GM12878 (cell line): ENCODE results near the gene RPL36. TPM values are rescaled to one million over a fixed set of nuclear protein-coding genes. Genes with fewer than 3 reads are reported as not detected.

Experiments used
- ATAC-seq: fragments of 200-7000 bp; cut with Tn5 transposase; 3 replicates; pipeline ENCODE4 v1.9.1; 2020; ENCODE audit warnings: mild to moderate bottlenecking, moderate library complexity
- BruUV-seq: library from RNA; stranded (reverse); fragments of 400-500 nt; replicated peaks from 2 replicates; lab custom pipeline; 2021; lab: Mats Ljungman, UMichigan
- CTCF ChIA-PET: fragments of 300-600 bp; sonication (Branson Sonifier 250); formaldehyde crosslinking; extraction: SDS; loops from one replicate; lab custom pipeline; 2021; ENCODE audit warnings: inconsistent platforms; lab: Yijun Ruan, JAX
- POLR2A ChIA-PET: fragments of 350-600 bp; formaldehyde crosslinking; extraction: SDS; loops from one replicate; lab custom pipeline; 2021; ENCODE audit warnings: inconsistent platforms; lab: Charles Lee
- RAD21 ChIA-PET: fragments of 300-600 bp; sonication (Branson Sonifier 250); formaldehyde crosslinking; loops from one replicate; lab custom pipeline; 2023; ENCODE audit warnings: antibody characterized with exemption; ENCODE audit not compliant: unreplicated experiment; lab: Charles Lee
- SMC1A ChIA-PET: fragments of 300-600 bp; sonication (Branson Sonifier 250); formaldehyde crosslinking; loops from one replicate; lab custom pipeline; 2023; ENCODE audit not compliant: unreplicated experiment, uncharacterized antibody; lab: Charles Lee
- DNase-seq: peaks from one replicate; pipeline ENCODE4 v3.0.0-alpha.2; 2011; ENCODE audit warnings: low read depth, low spot score
- FAIRE-seq: peaks from 3 replicates; lab custom pipeline; 2011; peaks lifted over from hg19 to GRCh38; lab: Jason Lieb, UNC
- H2AFZ ChIP-seq: 2 replicates; pipeline ENCODE4 v1.6.0; 2011; ENCODE audit warnings: low read depth, low read length, control low read depth; ENCODE audit not compliant: control insufficient read depth
- H3K27ac ChIP-seq: 2 replicates; pipeline ENCODE4 v1.5.1; 2011; ENCODE audit warnings: control low read depth; ENCODE audit not compliant: control insufficient read depth, insufficient read depth
- H3K27me3 ChIP-seq, 2 experiments: replicated peaks in 1 of 2; 2 replicates each; pipeline versions ENCODE4 v1.6.0 to v1.6.1; 2011; ENCODE audit warnings: low read length in 1 of 2; ENCODE audit not compliant: control insufficient read depth in 2 of 2, insufficient read depth in 2 of 2
- H3K36me3 ChIP-seq, 2 experiments: 2 replicates each; pipeline ENCODE4 v1.5.1; 2011; ENCODE audit warnings: low read length in 1 of 2; ENCODE audit not compliant: control insufficient read depth in 2 of 2, insufficient read depth in 2 of 2
- H3K4me1 ChIP-seq: 2 replicates; pipeline ENCODE4 v1.6.1; 2011; ENCODE audit warnings: mild to moderate bottlenecking, low read length, moderate library complexity, mixed read lengths; ENCODE audit not compliant: control insufficient read depth, insufficient read depth
- H3K4me2 ChIP-seq: 2 replicates; pipeline ENCODE4 v1.6.0; 2011; ENCODE audit warnings: control low read depth; ENCODE audit not compliant: control insufficient read depth, insufficient read depth
- H3K4me3 ChIP-seq: fragments of 200-600 bp; sonication (generic); 2 replicates; pipeline ENCODE4 v1.5.1; 2016
- H3K79me2 ChIP-seq: 2 replicates; pipeline ENCODE4 v1.6.0; 2011; ENCODE audit warnings: low read length; ENCODE audit not compliant: control insufficient read depth, insufficient read depth
- H3K9ac ChIP-seq: 2 replicates; pipeline ENCODE4 v1.8.0; 2011; ENCODE audit warnings: low read length, control low read depth, mixed read lengths; ENCODE audit not compliant: control insufficient read depth, insufficient read depth
- H3K9me3 ChIP-seq: replicated peaks from 3 replicates; pipeline ENCODE4 v1.5.1; 2011; ENCODE audit warnings: mild to moderate bottlenecking, low read length; ENCODE audit not compliant: control insufficient read depth, insufficient read depth
- H4K20me1 ChIP-seq: 2 replicates; pipeline ENCODE4 v1.6.0; 2011; ENCODE audit not compliant: control insufficient read depth, insufficient read depth
- ATF7 ChIP-seq: fragments of 450-650 bp; IDR thresholded peaks from 2 replicates; pipeline ENCODE4 v1.6.1; 2016; ENCODE audit warnings: low read depth, mild to moderate bottlenecking
- CREB1 ChIP-seq: IDR thresholded peaks from 2 replicates; pipeline ENCODE4 v1.6.1; 2012; ENCODE audit warnings: low read depth, mild to moderate bottlenecking, inconsistent platforms
- DPF2 ChIP-seq: fragments of 450-650 bp; IDR thresholded peaks from 2 replicates; pipeline ENCODE4 v1.6.1; 2017; ENCODE audit warnings: mild to moderate bottlenecking
- NBN ChIP-seq: fragments of 450-650 bp; IDR thresholded peaks from 2 replicates; pipeline ENCODE4 v1.6.1; 2016
- POLR2A ChIP-seq: IDR thresholded peaks from 2 replicates; pipeline ENCODE4 v1.6.1; 2011; ENCODE audit warnings: low read depth, mild to moderate bottlenecking, low read length
- RFX5 ChIP-seq: IDR thresholded peaks from 2 replicates; pipeline ENCODE4 v1.6.1; 2011; ENCODE audit warnings: low read depth, low read length, improper control_type of control experiment
- TCF3 ChIP-seq: IDR thresholded peaks from 2 replicates; pipeline ENCODE4 v1.6.1; 2012; ENCODE audit warnings: low read depth, mild to moderate bottlenecking, low read length, borderline replicate concordance; ENCODE audit not compliant: insufficient read depth
- YY1 ChIP-seq: IDR thresholded peaks from 2 replicates; pipeline ENCODE4 v1.6.1; 2011; ENCODE audit warnings: low read depth, mild to moderate bottlenecking, low read length
- WGBS: methylation state at CpG from one replicate; pipeline ENCODE4 v1.1.6; 2016; ENCODE audit warnings: low lambda C conversion rate; ENCODE audit not compliant: insufficient replicate concordance, insufficient coverage; ENCODE audit errors: missing lambda C conversion rate; 5-methylcytosine and 5-hydroxymethylcytosine counted together
- in situ Hi-C: fragments of 300-500 bp; cut with MboI; formaldehyde crosslinking; loops from 9 replicates; pipeline ENCODE4 v1.14.3; 2018; ENCODE audit warnings: mixed read lengths
- intact Hi-C: fragments of 100-400 bp; cut with micrococcal nuclease; formaldehyde crosslinking; loops from one replicate; pipeline ENCODE4 v1.14.2; 2022; ENCODE audit not compliant: unreplicated experiment
- polyA plus RNA-seq, 11 experiments: library from polyadenylated mRNA; depleted of rRNA in 4 of 11; unstranded in 6 of 11; stranded (reverse) in 5 of 11; fragments of >200 nt; fragmentation: Nextera tagmentation in 4 of 11; fragmentation: Illumina TruSeq in 1 of 11; extraction: Ambion mirVana in 4 of 11; extraction: Trizol in 1 of 11; gene quantifications; 1 replicate in 1 of 11; 2 replicates in 10 of 11; pipeline versions ENCODE4 v1.2.1 to v1.2.3, GENCODE V29; 2011 to 2016; ENCODE audit warnings: inconsistent platforms in 2 of 11, missing spikeins in 2 of 11, low read depth in 1 of 11
- total RNA-seq, 4 experiments: library from RNA; depleted of rRNA in 3 of 4; stranded (reverse); fragments of >200 nt in 3 of 4; fragmentation: Illumina TruSeq in 1 of 4; extraction: Trizol in 1 of 4; gene quantifications; 2 replicates each; pipeline versions ENCODE4 v1.2.1 to v1.2.3, GENCODE V29; 2013 to 2021
- TF ChIP-seq, protein P1 (sequence below): fragments of 450-650 bp; IDR thresholded peaks from 2 replicates; pipeline ENCODE4 v1.6.1; 2017; ENCODE audit warnings: mild to moderate bottlenecking
- TF ChIP-seq, protein P2 (sequence below): fragments of 150-350 bp; IDR thresholded peaks from 2 replicates; pipeline ENCODE4 v1.6.1; 2016; ENCODE audit warnings: low read depth, low read length
- TF ChIP-seq, protein P3 (sequence below): fragments of 450-650 bp; IDR thresholded peaks from 2 replicates; pipeline ENCODE4 v1.6.1; 2017; ENCODE audit warnings: antibody characterized with exemption, mild to moderate bottlenecking, moderate library complexity

The RPL36 gene
- total and polyA plus RNA-seq, 10 of the 15 experiments (the other 5 are each of a cell fraction or from before 2014, with no cell fraction given), result 374 to 4,942 (median 2,053) TPM

DNA sequence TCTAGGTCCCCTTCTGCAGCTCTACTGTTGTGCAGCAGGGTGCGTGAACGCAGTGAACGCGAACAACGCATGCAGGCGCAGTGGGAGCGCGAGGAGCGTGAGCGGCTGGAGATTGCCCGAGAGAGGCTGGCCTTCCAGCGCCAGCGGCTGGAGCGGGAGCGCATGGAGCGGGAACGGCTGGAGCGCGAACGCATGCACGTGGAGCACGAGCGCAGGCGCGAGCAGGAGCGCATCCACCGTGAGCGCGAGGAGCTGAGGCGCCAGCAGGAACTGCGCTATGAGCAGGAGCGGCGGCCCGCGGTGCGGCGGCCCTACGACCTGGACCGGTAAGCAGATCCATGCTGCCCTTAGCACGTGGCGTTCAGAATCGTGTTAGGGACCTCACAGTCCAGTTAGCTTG is 28.6 kb upstream of the RPL36 start:
- intact Hi-C loops (no loop called here), in situ Hi-C loops (no loop called here)
- no peak overlapping the region for H3K4me3 ChIP-seq
- BruUV-seq, result no TSS peak
- no peak overlapping the region for H3K9ac ChIP-seq
- RAD21 ChIA-PET, result no interaction called here
- H2AFZ ChIP-seq, result no peak overlapping the region
- POLR2A ChIA-PET, result no interaction called here
- H3K79me2 ChIP-seq, result no peaks in the 10 kb centered on the region
- H3K36me3 ChIP-seq, result peaks cover 32 to 39% of the 10 kb centered on the region in 2 experiments
- peaks cover 3% of the 10 kb centered on the region; the same call in 1 of the 2 replicates for H3K4me1 ChIP-seq
- peak; percentile 58 for TF ChIP-seq POLR2A
- no peak for TF ChIP-seq DPF2
- FAIRE-seq, result no peak
- over 99% methylated on average over 39 of the region's 42 CpGs for WGBS
- H3K9me3 ChIP-seq, result no peaks in the 10 kb centered on the region
- CTCF ChIA-PET, result no interaction called here
- SMC1A ChIA-PET, result no interaction called here
- no peak overlapping the region for H3K4me2 ChIP-seq
- no peaks in the 10 kb centered on the region; the same call in 1 of the 2 replicates for H4K20me1 ChIP-seq
- ATAC-seq, result no peak
- H3K27ac ChIP-seq, result no peak overlapping the region
- DNase-seq, result no peak
- no peaks in the 10 kb centered on the region for H3K27me3 ChIP-seq

DNA sequence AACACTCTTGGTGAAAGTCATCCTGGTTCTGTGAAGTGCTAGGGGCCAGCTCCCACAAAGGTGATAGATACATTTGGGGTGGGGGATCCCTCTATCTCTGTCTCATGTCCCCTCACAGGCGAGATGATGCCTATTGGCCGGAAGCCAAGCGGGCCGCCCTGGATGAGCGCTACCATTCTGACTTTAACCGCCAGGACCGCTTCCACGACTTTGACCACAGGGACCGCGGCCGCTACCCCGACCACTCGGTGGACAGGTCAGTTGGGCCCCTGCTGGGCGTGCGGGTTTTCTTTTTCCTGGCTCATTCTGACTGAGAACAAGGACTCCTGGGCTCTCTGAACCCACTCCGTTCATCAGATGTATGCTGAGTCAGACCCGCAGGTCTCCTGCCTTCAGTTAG is 26.2 kb upstream of the RPL36 start:
- no TSS peak for BruUV-seq
- H3K79me2 ChIP-seq, result no peaks in the 10 kb centered on the region
- ATAC-seq, result no peak
- TF ChIP-seq RFX5 (no peak), YY1 (no peak), TCF3 (no peak), CREB1 (no peak), ATF7 (no peak), NBN (no peak)
- TF ChIP-seq, protein P1, sequence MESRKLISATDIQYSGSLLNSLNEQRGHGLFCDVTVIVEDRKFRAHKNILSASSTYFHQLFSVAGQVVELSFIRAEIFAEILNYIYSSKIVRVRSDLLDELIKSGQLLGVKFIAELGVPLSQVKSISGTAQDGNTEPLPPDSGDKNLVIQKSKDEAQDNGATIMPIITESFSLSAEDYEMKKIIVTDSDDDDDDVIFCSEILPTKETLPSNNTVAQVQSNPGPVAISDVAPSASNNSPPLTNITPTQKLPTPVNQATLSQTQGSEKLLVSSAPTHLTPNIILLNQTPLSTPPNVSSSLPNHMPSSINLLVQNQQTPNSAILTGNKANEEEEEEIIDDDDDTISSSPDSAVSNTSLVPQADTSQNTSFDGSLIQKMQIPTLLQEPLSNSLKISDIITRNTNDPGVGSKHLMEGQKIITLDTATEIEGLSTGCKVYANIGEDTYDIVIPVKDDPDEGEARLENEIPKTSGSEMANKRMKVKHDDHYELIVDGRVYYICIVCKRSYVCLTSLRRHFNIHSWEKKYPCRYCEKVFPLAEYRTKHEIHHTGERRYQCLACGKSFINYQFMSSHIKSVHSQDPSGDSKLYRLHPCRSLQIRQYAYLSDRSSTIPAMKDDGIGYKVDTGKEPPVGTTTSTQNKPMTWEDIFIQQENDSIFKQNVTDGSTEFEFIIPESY, result no peak
- TF ChIP-seq, protein P2, sequence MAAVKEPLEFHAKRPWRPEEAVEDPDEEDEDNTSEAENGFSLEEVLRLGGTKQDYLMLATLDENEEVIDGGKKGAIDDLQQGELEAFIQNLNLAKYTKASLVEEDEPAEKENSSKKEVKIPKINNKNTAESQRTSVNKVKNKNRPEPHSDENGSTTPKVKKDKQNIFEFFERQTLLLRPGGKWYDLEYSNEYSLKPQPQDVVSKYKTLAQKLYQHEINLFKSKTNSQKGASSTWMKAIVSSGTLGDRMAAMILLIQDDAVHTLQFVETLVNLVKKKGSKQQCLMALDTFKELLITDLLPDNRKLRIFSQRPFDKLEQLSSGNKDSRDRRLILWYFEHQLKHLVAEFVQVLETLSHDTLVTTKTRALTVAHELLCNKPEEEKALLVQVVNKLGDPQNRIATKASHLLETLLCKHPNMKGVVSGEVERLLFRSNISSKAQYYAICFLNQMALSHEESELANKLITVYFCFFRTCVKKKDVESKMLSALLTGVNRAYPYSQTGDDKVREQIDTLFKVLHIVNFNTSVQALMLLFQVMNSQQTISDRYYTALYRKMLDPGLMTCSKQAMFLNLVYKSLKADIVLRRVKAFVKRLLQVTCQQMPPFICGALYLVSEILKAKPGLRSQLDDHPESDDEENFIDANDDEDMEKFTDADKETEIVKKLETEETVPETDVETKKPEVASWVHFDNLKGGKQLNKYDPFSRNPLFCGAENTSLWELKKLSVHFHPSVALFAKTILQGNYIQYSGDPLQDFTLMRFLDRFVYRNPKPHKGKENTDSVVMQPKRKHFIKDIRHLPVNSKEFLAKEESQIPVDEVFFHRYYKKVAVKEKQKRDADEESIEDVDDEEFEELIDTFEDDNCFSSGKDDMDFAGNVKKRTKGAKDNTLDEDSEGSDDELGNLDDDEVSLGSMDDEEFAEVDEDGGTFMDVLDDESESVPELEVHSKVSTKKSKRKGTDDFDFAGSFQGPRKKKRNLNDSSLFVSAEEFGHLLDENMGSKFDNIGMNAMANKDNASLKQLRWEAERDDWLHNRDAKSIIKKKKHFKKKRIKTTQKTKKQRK, result no peak
- TF ChIP-seq, protein P3, sequence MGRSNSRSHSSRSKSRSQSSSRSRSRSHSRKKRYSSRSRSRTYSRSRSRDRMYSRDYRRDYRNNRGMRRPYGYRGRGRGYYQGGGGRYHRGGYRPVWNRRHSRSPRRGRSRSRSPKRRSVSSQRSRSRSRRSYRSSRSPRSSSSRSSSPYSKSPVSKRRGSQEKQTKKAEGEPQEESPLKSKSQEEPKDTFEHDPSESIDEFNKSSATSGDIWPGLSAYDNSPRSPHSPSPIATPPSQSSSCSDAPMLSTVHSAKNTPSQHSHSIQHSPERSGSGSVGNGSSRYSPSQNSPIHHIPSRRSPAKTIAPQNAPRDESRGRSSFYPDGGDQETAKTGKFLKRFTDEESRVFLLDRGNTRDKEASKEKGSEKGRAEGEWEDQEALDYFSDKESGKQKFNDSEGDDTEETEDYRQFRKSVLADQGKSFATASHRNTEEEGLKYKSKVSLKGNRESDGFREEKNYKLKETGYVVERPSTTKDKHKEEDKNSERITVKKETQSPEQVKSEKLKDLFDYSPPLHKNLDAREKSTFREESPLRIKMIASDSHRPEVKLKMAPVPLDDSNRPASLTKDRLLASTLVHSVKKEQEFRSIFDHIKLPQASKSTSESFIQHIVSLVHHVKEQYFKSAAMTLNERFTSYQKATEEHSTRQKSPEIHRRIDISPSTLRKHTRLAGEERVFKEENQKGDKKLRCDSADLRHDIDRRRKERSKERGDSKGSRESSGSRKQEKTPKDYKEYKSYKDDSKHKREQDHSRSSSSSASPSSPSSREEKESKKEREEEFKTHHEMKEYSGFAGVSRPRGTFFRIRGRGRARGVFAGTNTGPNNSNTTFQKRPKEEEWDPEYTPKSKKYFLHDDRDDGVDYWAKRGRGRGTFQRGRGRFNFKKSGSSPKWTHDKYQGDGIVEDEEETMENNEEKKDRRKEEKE, result no peak

More for the DNA sequence above, 26.2 kb upstream of the RPL36 start:
- H2AFZ ChIP-seq, result no peak overlapping the region
- H3K4me1 ChIP-seq, result peaks cover 3% of the 10 kb centered on the region; the same call in 1 of the 2 replicates
- no peaks in the 10 kb centered on the region for H3K27me3 ChIP-seq
- in situ Hi-C loops, result no loop called here
- no peak overlapping the region for H3K4me3 ChIP-seq
- FAIRE-seq (no peak), DNase-seq (no peak)
- ChIA-PET CTCF (no interaction called here), RAD21 (no interaction called here), POLR2A (no interaction called here), SMC1A (no interaction called here)
- WGBS, result 98% methylated on average over 17 of the region's 17 CpGs
- H3K27ac ChIP-seq, result no peak overlapping the region
- peaks cover 36 to 47% of the 10 kb centered on the region in 2 experiments for H3K36me3 ChIP-seq
- H4K20me1 ChIP-seq, result no peaks in the 10 kb centered on the region; the same call in 1 of the 2 replicates
- no peaks in the 10 kb centered on the region for H3K9me3 ChIP-seq
- intact Hi-C loops, result no loop called here
- H3K4me2 ChIP-seq, result no peak overlapping the region
- no peak overlapping the region for H3K9ac ChIP-seq
